HUES6 (cell line): ENCODE results near the gene ZSCAN1.

Source experiments
- H3K27ac ChIP-seq: 2 replicates; pipeline ENCODE4 v1.7.0; 2013; ENCODE audit warnings: low read depth, mild to moderate bottlenecking, low read length, inconsistent platforms
- H3K27me3 ChIP-seq: 2 replicates; pipeline ENCODE4 v1.6.1; 2013; ENCODE audit warnings: low read length; ENCODE audit not compliant: control insufficient read depth, insufficient read depth
- H3K36me3 ChIP-seq: 2 replicates; pipeline ENCODE4 v1.6.1; 2013; ENCODE audit warnings: low read length; ENCODE audit not compliant: control insufficient read depth, insufficient read depth
- H3K4me1 ChIP-seq: 2 replicates; pipeline ENCODE4 v1.6.1; 2013; ENCODE audit warnings: low read length; ENCODE audit not compliant: control insufficient read depth, insufficient read depth
- H3K4me3 ChIP-seq: 2 replicates; pipeline ENCODE4 v1.5.1; 2013; ENCODE audit warnings: low read depth, low read length
- H3K9ac ChIP-seq: one replicate; pipeline ENCODE4 v1.6.1; 2013; ENCODE audit warnings: mild to moderate bottlenecking, low read length
- H3K9me3 ChIP-seq: 2 replicates; pipeline ENCODE4 v1.6.1; 2013; ENCODE audit warnings: low read depth, low read length; ENCODE audit not compliant: control insufficient read depth, insufficient read depth

The ZSCAN1 gene

GRCh38 chr19:58084596-58085347, 50.9 kb downstream of the ZSCAN1 start:
- Histone ChIP-seq H3K4me1 (no peaks in the 10 kb centered on the region), H3K9me3 (peaks cover 64% of the 10 kb centered on the region), H3K4me3 (no peak overlapping the region), H3K9ac (no peak overlapping the region), H3K27me3 (no peaks in the 10 kb centered on the region), H3K27ac (no peak overlapping the region), H3K36me3 (peaks cover 47% of the 10 kb centered on the region)

- no peaks in the 10 kb centered on the region for H3K27me3 ChIP-seq
- peaks cover 63% of the 10 kb centered on the region for H3K9me3 ChIP-seq
- no peaks in the 10 kb centered on the region for H3K4me1 ChIP-seq
- no peak overlapping the region for H3K9ac ChIP-seq
- H3K4me3 ChIP-seq: no peak overlapping the region
- no peak overlapping the region for H3K27ac ChIP-seq
- H3K36me3 ChIP-seq: peaks cover 53% of the 10 kb centered on the region
These were observed 51.6 kb downstream of the ZSCAN1 start for GRCh38 chr19:58085348-58085875.

GRCh38 chr19:58086825-58087710, 53.2 kb downstream of the ZSCAN1 start:
- Histone ChIP-seq H3K27me3 (no peaks in the 10 kb centered on the region), H3K4me3 (no peak overlapping the region), H3K4me1 (no peaks in the 10 kb centered on the region), H3K27ac (no peak overlapping the region), H3K9ac (no peak overlapping the region), H3K9me3 (peaks cover 53% of the 10 kb centered on the region), H3K36me3 (peaks cover 53% of the 10 kb centered on the region)

- Histone ChIP-seq H3K9ac (no peak overlapping the region), H3K9me3 (peaks cover 47% of the 10 kb centered on the region), H3K4me1 (no peaks in the 10 kb centered on the region), H3K27me3 (no peaks in the 10 kb centered on the region), H3K27ac (no peak overlapping the region), H3K4me3 (no peak overlapping the region), H3K36me3 (peaks cover 52% of the 10 kb centered on the region)
These were observed 54.8 kb downstream of the ZSCAN1 start for GRCh38 chr19:58088521-58089052.

GRCh38 chr19:58089846-58090245, 56.0 kb downstream of the ZSCAN1 start:
- Histone ChIP-seq H3K9me3 (peaks cover 40% of the 10 kb centered on the region), H3K4me3 (no peak overlapping the region), H3K27me3 (no peaks in the 10 kb centered on the region), H3K9ac (no peak overlapping the region), H3K4me1 (no peaks in the 10 kb centered on the region), H3K27ac (no peak overlapping the region), H3K36me3 (peaks cover 42% of the 10 kb centered on the region)

GRCh38 chr19:58091251-58091995, 57.6 kb downstream of the ZSCAN1 start:
- Histone ChIP-seq H3K4me1 (no peaks in the 10 kb centered on the region), H3K27ac (no peak overlapping the region), H3K9me3 (peaks cover 46% of the 10 kb centered on the region), H3K27me3 (no peaks in the 10 kb centered on the region), H3K36me3 (peaks cover 28% of the 10 kb centered on the region), H3K4me3 (no peak overlapping the region), H3K9ac (no peak overlapping the region)

- H3K27me3 ChIP-seq: no peaks in the 10 kb centered on the region
- H3K36me3 ChIP-seq: peaks cover 15% of the 10 kb centered on the region
- no peak overlapping the region for H3K4me3 ChIP-seq
- H3K27ac ChIP-seq: no peak overlapping the region
- H3K9ac ChIP-seq: no peak overlapping the region
- peaks cover 46% of the 10 kb centered on the region for H3K9me3 ChIP-seq
- H3K4me1 ChIP-seq: no peaks in the 10 kb centered on the region
These were observed 59.2 kb downstream of the ZSCAN1 start for GRCh38 chr19:58093071-58093470.

- Histone ChIP-seq H3K9me3 (peaks cover 47% of the 10 kb centered on the region), H3K4me1 (peaks cover 4% of the 10 kb centered on the region; the same call in 1 of the 2 replicates), H3K36me3 (peaks cover under 1% of the 10 kb centered on the region; the same call in 1 of the 2 replicates), H3K4me3 (no peak overlapping the region), H3K27ac (no peak overlapping the region), H3K9ac (no peak overlapping the region), H3K27me3 (no peaks in the 10 kb centered on the region)
These were observed 61.5 kb downstream of the ZSCAN1 start for GRCh38 chr19:58095328-58095727.

GRCh38 chr19:58096884-58097283, 63.1 kb downstream of the ZSCAN1 start:
- no peak overlapping the region for H3K27ac ChIP-seq

GRCh38 chr19:58097349-58097748, 63.5 kb downstream of the ZSCAN1 start:
- peak overlapping the region; percentile 92 for H3K4me3 ChIP-seq
- no peaks in the 10 kb centered on the region for H3K36me3 ChIP-seq
- H3K27me3 ChIP-seq: no peaks in the 10 kb centered on the region
- no peak overlapping the region for H3K9ac ChIP-seq
- peaks cover 4% of the 10 kb centered on the region; the same call in 1 of the 2 replicates for H3K4me1 ChIP-seq
- H3K27ac ChIP-seq: no peak overlapping the region
- peaks cover 57% of the 10 kb centered on the region for H3K9me3 ChIP-seq

More at GRCh38 chr19:58096884-58097283, 63.1 kb downstream of the ZSCAN1 start:
- H3K36me3 ChIP-seq: no peaks in the 10 kb centered on the region
- H3K9ac ChIP-seq: no peak overlapping the region
- H3K4me1 ChIP-seq: peaks cover 4% of the 10 kb centered on the region; the same call in 1 of the 2 replicates
- no peaks in the 10 kb centered on the region for H3K27me3 ChIP-seq
- peak overlapping the region; percentile 92 for H3K4me3 ChIP-seq
- H3K9me3 ChIP-seq: peaks cover 53% of the 10 kb centered on the region
